Epithelial cell of esophagus (primary cell): ENCODE results near the gene DACH1.
"Not testable (repeated sequence)": the region's sequence is repeated elsewhere in the genome, so short reads cannot be mapped to it uniquely, and the experiment has no call there.

ENCODE experiments used
- DNase-seq: peaks from one replicate; pipeline ENCODE4 v3.0.0; 2010; ENCODE audit warnings: low read depth
- H3K4me3 ChIP-seq: 2 replicates; pipeline ENCODE4 v1.5.1; 2011; ENCODE audit warnings: mild to moderate bottlenecking, low read length, control low read depth
- TF ChIP-seq, protein P1 (sequence below): IDR thresholded peaks from 2 replicates; pipeline ENCODE4 v1.5.1; 2011; ENCODE audit warnings: low read depth, mild to moderate bottlenecking, low read length, control low read depth, inconsistent platforms; ENCODE audit not compliant: insufficient read depth; ENCODE audit errors: missing control alignments

Gene DACH1

GRCh38 chr13:71787414-71787813 lies 79.6 kb downstream of the DACH1 start:
- no peak overlapping the region for H3K4me3 ChIP-seq
- DNase-seq, result no peak
- TF ChIP-seq, protein P1, sequence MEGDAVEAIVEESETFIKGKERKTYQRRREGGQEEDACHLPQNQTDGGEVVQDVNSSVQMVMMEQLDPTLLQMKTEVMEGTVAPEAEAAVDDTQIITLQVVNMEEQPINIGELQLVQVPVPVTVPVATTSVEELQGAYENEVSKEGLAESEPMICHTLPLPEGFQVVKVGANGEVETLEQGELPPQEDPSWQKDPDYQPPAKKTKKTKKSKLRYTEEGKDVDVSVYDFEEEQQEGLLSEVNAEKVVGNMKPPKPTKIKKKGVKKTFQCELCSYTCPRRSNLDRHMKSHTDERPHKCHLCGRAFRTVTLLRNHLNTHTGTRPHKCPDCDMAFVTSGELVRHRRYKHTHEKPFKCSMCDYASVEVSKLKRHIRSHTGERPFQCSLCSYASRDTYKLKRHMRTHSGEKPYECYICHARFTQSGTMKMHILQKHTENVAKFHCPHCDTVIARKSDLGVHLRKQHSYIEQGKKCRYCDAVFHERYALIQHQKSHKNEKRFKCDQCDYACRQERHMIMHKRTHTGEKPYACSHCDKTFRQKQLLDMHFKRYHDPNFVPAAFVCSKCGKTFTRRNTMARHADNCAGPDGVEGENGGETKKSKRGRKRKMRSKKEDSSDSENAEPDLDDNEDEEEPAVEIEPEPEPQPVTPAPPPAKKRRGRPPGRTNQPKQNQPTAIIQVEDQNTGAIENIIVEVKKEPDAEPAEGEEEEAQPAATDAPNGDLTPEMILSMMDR, result no peak

GRCh38 chr13:71786875-71787274 lies 80.1 kb downstream of the DACH1 start:
- TF ChIP-seq, protein P1, result no peak
- DNase-seq, result no peak
- H3K4me3 ChIP-seq, result no peak overlapping the region

- TF ChIP-seq, protein P1, result no peak
- no peak overlapping the region for H3K4me3 ChIP-seq
- DNase-seq, result no peak
These were observed 81.6 kb downstream of the DACH1 start for GRCh38 chr13:71785361-71785760.

DNA sequence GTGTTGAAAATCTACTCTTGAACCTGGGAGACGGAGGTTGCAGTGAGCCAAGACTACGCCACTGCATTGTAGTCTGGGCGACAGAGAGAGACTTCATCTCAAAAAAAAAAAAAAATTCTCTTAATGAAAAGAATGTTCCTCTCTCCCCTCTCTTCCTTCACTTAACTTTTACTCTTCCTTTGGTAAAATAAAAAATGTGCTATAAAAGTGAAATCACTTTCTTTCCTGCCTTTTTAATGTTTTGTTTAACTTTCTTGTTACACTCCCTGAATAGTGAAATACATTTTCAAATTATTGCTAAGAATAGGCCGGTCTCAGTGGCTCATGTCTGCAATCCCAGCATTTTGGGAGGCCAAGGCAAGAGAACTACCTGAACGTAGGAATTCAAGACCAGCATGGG lies 86.5 kb downstream of the DACH1 start:
- no peak for DNase-seq
- TF ChIP-seq, protein P1, result no peak

DNA sequence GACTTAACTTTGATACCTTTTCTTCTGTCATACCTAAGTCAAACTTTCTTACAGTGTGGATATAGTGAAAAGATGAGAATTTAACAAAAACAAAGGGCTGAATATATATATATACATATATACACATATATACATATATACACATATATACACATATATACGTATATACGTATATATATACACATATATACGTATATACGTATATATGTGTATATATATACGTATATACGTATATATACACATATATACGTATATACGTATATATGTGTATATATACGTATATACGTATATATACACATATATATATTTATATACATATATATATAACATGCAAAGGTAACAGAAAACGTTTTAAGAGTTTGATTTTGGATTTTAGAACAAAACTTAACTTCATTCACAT lies 88.0 kb downstream of the DACH1 start:
- DNase-seq, H3K4me3 ChIP-seq: not testable (repeated sequence)

More for the DNA sequence above, 86.5 kb downstream of the DACH1 start:
- no peak overlapping the region for H3K4me3 ChIP-seq

DNA sequence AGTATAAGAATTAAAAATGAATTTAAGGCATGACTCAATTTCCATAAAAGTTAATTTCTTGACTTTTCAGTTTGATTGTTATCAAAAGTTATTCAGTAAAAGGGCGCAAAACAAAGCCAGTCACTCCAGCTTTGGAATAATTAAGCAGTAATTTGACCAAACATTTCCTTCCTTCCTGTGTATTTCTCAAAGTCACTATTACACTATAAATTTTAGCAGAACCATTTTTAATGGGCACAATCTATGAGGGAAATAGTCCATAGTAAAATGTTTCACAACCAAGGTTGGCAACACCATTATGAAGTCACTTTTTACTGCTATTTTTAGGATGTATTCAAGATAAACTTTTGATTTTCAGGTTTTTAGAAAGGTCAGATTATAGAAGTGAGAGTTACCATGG lies 91.0 kb downstream of the DACH1 start:
- TF ChIP-seq, protein P1, result no peak
- no peak for DNase-seq
- no peak overlapping the region for H3K4me3 ChIP-seq

- DNase-seq, result no peak
- no peak overlapping the region for H3K4me3 ChIP-seq
- TF ChIP-seq, protein P1, result no peak
These were observed 92.1 kb downstream of the DACH1 start for GRCh38 chr13:71774863-71775262.
